Endothelial cell of umbilical vein (primary cell): ENCODE data around the gene KIFC1.

Source experiments
- CTCF ChIP-seq, 2 donors: IDR thresholded peaks; 1 replicate in 1 of 2; 2 replicates in 1 of 2; pipeline ENCODE4 v1.5.1; 2011; ENCODE audit warnings: low read length in 2 of 2, mild to moderate bottlenecking in 2 of 2, moderate library complexity in 2 of 2, control low read depth in 1 of 2, inconsistent platforms in 1 of 2, low read depth in 1 of 2; ENCODE audit not compliant: insufficient read depth in 1 of 2; ENCODE audit errors: extremely low read depth in 1 of 2
- EZH2 ChIP-seq: IDR thresholded peaks from 2 replicates; pipeline ENCODE4 v1.6.1; 2012; ENCODE audit warnings: borderline replicate concordance, low read depth, mild to moderate bottlenecking, moderate library complexity, low read length, inconsistent platforms; ENCODE audit not compliant: severe bottlenecking
- MYC ChIP-seq: IDR thresholded peaks from one replicate; pipeline ENCODE4 v1.6.1; 2011; ENCODE audit warnings: mild to moderate bottlenecking, low read depth, low read length
- POLR2AphosphoS5 ChIP-seq: IDR thresholded peaks from 2 replicates; pipeline ENCODE4 v1.6.1; 2012; ENCODE audit warnings: low read depth, mild to moderate bottlenecking, control low read depth, low read length, moderate library complexity; ENCODE audit not compliant: insufficient read depth

GRCh38 chr6:33428966-33429749 lies 37.5 kb downstream of the KIFC1 start:
- no peak for TF ChIP-seq CTCF (IDR thresholded peaks at IDR 0.05; ENCODE audit: extremely low read depth in 1 of 2, insufficient read depth in 1 of 2, low read depth in 1 of 2, low read length in 2 of 2)
- TF ChIP-seq POLR2AphosphoS5, result no peak
- TF ChIP-seq EZH2, result no peak
- no peak for TF ChIP-seq MYC
